Skeletal muscle tissue (tissue), 4 donors: ENCODE data around the gene NFATC1. TPM values are rescaled to one million over a fixed set of nuclear protein-coding genes. Genes with fewer than 3 reads are reported as not detected.
A peak's percentile ranks its signal among the peaks of the same experiment; 100 is the strongest.
"Not testable (repeated sequence)": the region's sequence is repeated elsewhere in the genome, so short reads cannot be mapped to it uniquely, and the experiment has no call there.

Source experiments
- H3K27ac ChIP-seq: one replicate; pipeline ENCODE4 v1.7.0; 2013; ENCODE audit warnings: mild to moderate bottlenecking, low read depth, low read length, inconsistent platforms
- H3K27me3 ChIP-seq, 3 donors: one replicate each; pipeline ENCODE4 v1.7.0; 2013; ENCODE audit warnings: low read length in 3 of 3; ENCODE audit not compliant: control insufficient read depth in 3 of 3, insufficient read depth in 3 of 3
- H3K36me3 ChIP-seq, 3 donors: one replicate each; pipeline ENCODE4 v1.7.0; 2013; ENCODE audit warnings: low read length in 3 of 3; ENCODE audit not compliant: control insufficient read depth in 3 of 3, insufficient read depth in 3 of 3
- H3K4me1 ChIP-seq, 3 donors: one replicate each; pipeline ENCODE4 v1.7.0; 2013; ENCODE audit warnings: low read length in 3 of 3, mild to moderate bottlenecking in 3 of 3; ENCODE audit not compliant: control insufficient read depth in 3 of 3, insufficient read depth in 3 of 3
- H3K4me3 ChIP-seq, 3 donors: one replicate each; pipeline ENCODE4 v1.7.0; 2013; ENCODE audit warnings: low read length in 3 of 3
- H3K9ac ChIP-seq, 3 donors: one replicate each; pipeline ENCODE4 v1.7.0; 2013; ENCODE audit warnings: low read length in 3 of 3, mild to moderate bottlenecking in 3 of 3, moderate library complexity in 2 of 3, low read depth in 1 of 3
- H3K9me3 ChIP-seq, 3 donors: one replicate each; pipeline ENCODE4 v1.7.0; 2013; ENCODE audit warnings: low read length in 3 of 3; ENCODE audit not compliant: control insufficient read depth in 3 of 3
- total RNA-seq: library from RNA; depleted of rRNA; stranded (reverse); fragments of >200 nt; gene quantifications from one replicate; pipeline ENCODE4 v1.2.3, GENCODE V29; 2014
- donor health status: Osteomylitis.

The NFATC1 gene
- total RNA-seq, 1 donor from 2014 or later = 10.4 TPM

GRCh38 chr18:79478484-79479115 lies 82.9 kb downstream of the NFATC1 start:
- Histone ChIP-seq H3K27me3 (no peaks in the 10 kb centered on the region), H3K27ac (no peak overlapping the region), H3K4me3 (no peak overlapping the region), H3K9me3 (peaks cover 0 to 6% (median 0%) of the 10 kb centered on the region in 3 donors), H3K9ac (no peak overlapping the region), H3K4me1 (peaks cover 0 to 12% (median 2%) of the 10 kb centered on the region in 3 donors), H3K36me3 (peaks cover 9 to 21% (median 21%) of the 10 kb centered on the region in 3 donors)

GRCh38 chr18:79479116-79479760 lies 83.5 kb downstream of the NFATC1 start:
- peaks cover 0 to 6% (median 0%) of the 10 kb centered on the region in 3 donors for H3K9me3 ChIP-seq
- no peaks in the 10 kb centered on the region for H3K27me3 ChIP-seq
- H3K4me3 ChIP-seq = no peak overlapping the region
- H3K27ac ChIP-seq = no peak overlapping the region
- peaks cover 0 to 18% (median 2%) of the 10 kb centered on the region in 3 donors for H3K4me1 ChIP-seq
- no peak overlapping the region for H3K9ac ChIP-seq
- peaks cover 9 to 21% (median 21%) of the 10 kb centered on the region in 3 donors for H3K36me3 ChIP-seq

DNA sequence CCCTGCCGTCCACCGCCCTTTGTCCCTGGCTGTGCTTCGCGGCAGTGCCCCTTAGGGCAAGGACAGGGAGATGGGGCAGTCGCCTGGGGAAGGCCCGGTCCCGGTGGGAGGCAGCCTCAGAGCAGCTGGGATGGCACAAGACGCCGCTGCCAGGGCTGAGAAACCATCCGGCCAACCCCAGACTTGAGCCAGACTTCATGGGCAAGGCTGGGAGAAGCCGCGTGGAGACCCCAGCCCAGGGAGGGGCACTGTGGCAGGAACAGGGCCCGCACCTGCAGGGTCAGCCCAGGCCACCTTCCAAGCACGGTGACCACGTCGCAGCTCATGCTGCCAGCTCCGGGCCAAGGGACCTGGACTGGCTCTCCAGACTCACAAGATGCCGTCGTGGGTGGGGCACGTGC lies 84.0 kb downstream of the NFATC1 start:
- no peaks in the 10 kb centered on the region for H3K27me3 ChIP-seq
- no peak overlapping the region for H3K9ac ChIP-seq
- peaks cover 0 to 23% (median 4%) of the 10 kb centered on the region in 3 donors for H3K4me1 ChIP-seq
- H3K4me3 ChIP-seq = no peak overlapping the region
- H3K27ac ChIP-seq = no peak overlapping the region
- H3K36me3 ChIP-seq = peaks cover 9 to 19% (median 19%) of the 10 kb centered on the region in 3 donors
- peaks cover 0 to 6% (median 0%) of the 10 kb centered on the region in 3 donors for H3K9me3 ChIP-seq

DNA sequence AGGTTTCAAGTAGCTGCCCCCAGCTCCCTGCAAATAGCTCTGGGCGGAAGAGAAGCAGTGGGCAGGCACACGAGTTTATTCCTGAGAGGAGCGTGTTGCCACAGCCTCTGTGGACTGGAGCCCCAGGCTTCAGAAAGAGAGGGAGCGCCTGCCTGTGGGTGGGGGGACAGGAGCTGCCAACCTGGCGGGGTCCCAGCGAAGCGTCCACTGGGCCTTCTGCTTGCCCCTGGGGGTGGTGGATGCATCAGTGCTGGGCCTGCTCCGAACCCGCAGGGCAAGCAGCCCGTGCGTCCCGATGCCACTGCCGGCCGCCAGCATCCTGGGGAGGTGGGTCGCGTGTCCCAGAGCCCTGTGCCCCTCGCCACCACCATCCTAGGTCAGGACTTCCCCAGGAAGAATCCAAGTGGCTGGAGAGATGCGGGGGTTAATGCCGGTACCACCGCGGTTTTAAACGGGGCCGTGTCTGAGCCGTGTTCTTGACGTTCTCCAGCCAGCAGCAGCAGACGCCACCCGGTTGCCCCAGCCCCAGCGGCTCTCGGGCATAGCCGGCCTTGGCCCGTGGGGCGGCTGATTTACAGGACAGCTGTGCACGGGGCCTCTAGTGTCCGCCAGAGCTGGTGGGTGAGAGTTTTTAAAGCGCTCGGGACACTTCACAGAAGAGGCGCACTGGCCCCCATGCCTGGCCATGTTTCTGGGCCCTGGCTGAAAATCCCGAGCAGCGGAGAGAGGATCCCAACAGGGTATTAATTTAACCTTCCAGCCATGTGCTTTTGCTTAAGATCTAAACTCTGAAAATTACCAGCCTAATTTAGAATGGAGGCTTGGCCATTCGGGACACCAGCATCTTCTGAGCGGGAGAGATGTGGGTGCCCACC lies 84.7 kb downstream of the NFATC1 start:
- Histone ChIP-seq H3K27ac (no peak overlapping the region), H3K36me3 (peaks cover 9 to 13% (median 12%) of the 10 kb centered on the region in 3 donors), H3K4me3 (no peak overlapping the region)

DNA sequence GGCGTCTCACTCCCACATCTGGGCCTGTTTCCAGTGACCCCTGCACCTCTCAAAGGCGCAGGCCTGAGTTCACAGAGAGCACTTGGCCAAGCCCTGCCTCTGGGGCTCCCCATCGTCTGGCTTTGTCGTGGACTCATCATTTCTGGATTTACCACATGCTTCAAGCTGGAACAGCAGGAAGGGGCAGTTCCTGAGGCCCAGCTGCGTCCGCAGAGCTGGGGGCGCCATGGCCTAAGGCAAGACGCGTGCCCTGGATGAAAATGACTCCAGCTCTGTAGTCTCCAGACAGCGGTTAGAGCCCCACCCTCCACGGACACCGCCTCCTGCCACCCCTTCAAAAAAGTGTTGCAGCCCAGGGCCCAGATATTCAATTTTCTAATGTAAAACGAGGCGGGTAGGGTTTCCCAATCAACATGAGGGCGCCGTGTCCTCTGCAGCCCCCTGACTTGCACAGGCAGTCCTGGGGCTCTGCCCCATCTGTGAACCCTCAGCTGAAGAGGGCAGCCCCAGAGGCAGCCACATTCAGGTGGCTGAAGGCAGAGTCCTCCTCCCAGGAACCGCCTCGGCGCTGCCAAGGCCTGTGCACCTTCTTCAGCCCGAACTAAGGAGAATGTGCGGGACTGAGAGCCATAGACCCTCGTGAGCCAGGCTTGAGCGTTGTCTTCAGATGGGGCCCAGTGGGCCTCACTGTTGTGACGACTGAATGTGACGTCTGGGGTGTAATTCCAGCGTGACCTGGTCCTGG lies 85.5 kb downstream of the NFATC1 start:
- Histone ChIP-seq H3K27me3 (no peaks in the 10 kb centered on the region), H3K27ac (no peak overlapping the region), H3K4me3 (no peak overlapping the region), H3K9me3 (no peaks in the 10 kb centered on the region), H3K36me3 (peaks cover 9 to 13% (median 11%) of the 10 kb centered on the region in 3 donors), H3K4me1 (peaks cover 13 to 38% (median 16%) of the 10 kb centered on the region in 3 donors), H3K9ac (no peak overlapping the region)

More for the DNA sequence above, 84.7 kb downstream of the NFATC1 start:
- Histone ChIP-seq H3K27me3 (no peaks in the 10 kb centered on the region), H3K4me1 (peaks cover 5 to 30% (median 8%) of the 10 kb centered on the region in 3 donors), H3K9ac (peak overlapping the region in 1 of 3 donors; percentile 16), H3K9me3 (peaks cover 0 to 1% (median 0%) of the 10 kb centered on the region in 3 donors)

GRCh38 chr18:79483393-79483792 lies 87.7 kb downstream of the NFATC1 start:
- not testable (repeated sequence) for H3K4me3 ChIP-seq, H3K9ac ChIP-seq, H3K27ac ChIP-seq, H3K9me3 ChIP-seq, H3K27me3 ChIP-seq
- Histone ChIP-seq H3K4me1 (peaks cover 14 to 45% (median 23%) of the 10 kb centered on the region in 3 donors), H3K36me3 (peaks cover 16 to 22% (median 19%) of the 10 kb centered on the region in 3 donors)

DNA sequence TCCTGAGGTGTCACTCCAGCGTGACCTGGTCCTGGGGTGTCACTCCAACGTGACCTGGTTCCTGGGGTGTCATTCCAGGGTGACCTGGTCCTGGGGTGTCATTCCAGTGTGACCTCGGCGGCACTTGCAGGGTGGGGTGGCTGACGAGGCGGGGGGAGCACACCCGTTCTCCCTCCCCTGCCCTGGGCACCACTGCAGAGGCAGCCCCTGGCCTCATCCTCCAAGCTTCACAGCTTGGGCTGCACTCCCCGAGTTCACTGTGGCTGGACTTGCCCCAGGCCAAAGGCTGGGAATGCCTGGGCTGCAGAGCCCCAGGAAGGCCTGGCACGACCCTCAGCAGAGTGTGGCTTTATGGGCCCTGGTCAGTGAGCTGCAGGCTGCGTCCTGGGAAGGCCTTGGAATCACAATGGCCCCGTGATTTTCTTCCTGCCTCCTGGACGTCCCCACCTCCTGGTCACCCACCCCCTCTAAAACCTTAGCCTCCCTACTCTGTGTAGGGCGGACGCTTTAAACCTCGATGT lies 88.3 kb downstream of the NFATC1 start:
- Histone ChIP-seq H3K27me3 (no peaks in the 10 kb centered on the region), H3K4me3 (no peak overlapping the region), H3K9ac (peak overlapping the region in 1 of 3 donors; percentile 8), H3K9me3 (no peaks in the 10 kb centered on the region), H3K36me3 (peaks cover 14 to 23% (median 20%) of the 10 kb centered on the region in 3 donors), H3K4me1 (peaks cover 14 to 45% (median 23%) of the 10 kb centered on the region in 3 donors), H3K27ac (no peak overlapping the region)

- peak overlapping the region; percentile 44 for H3K27ac ChIP-seq
- peaks cover 14 to 42% (median 23%) of the 10 kb centered on the region in 3 donors for H3K4me1 ChIP-seq
- no peaks in the 10 kb centered on the region for H3K27me3 ChIP-seq
- no peak overlapping the region for H3K4me3 ChIP-seq
- no peak overlapping the region for H3K9ac ChIP-seq
- peaks cover 14 to 24% (median 22%) of the 10 kb centered on the region in 3 donors for H3K36me3 ChIP-seq
- H3K9me3 ChIP-seq = no peaks in the 10 kb centered on the region
Observed at GRCh38 chr18:79484661-79485621, 89.2 kb downstream of the NFATC1 start.
